ENCODE results near the gene RPH3AL.

Gene RPH3AL

GRCh38 chr17:349666-350065 lies 2.9 kb downstream of the RPH3AL start:
- no peak overlapping the region for H3K27ac ChIP-seq
- TF ChIP-seq, protein P1, sequence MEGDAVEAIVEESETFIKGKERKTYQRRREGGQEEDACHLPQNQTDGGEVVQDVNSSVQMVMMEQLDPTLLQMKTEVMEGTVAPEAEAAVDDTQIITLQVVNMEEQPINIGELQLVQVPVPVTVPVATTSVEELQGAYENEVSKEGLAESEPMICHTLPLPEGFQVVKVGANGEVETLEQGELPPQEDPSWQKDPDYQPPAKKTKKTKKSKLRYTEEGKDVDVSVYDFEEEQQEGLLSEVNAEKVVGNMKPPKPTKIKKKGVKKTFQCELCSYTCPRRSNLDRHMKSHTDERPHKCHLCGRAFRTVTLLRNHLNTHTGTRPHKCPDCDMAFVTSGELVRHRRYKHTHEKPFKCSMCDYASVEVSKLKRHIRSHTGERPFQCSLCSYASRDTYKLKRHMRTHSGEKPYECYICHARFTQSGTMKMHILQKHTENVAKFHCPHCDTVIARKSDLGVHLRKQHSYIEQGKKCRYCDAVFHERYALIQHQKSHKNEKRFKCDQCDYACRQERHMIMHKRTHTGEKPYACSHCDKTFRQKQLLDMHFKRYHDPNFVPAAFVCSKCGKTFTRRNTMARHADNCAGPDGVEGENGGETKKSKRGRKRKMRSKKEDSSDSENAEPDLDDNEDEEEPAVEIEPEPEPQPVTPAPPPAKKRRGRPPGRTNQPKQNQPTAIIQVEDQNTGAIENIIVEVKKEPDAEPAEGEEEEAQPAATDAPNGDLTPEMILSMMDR (IDR thresholded peaks at IDR 0.05) = no peak
- TF ChIP-seq ZFX (IDR thresholded peaks at IDR 0.05; ENCODE audit: borderline replicate concordance) = no peak

DNA sequence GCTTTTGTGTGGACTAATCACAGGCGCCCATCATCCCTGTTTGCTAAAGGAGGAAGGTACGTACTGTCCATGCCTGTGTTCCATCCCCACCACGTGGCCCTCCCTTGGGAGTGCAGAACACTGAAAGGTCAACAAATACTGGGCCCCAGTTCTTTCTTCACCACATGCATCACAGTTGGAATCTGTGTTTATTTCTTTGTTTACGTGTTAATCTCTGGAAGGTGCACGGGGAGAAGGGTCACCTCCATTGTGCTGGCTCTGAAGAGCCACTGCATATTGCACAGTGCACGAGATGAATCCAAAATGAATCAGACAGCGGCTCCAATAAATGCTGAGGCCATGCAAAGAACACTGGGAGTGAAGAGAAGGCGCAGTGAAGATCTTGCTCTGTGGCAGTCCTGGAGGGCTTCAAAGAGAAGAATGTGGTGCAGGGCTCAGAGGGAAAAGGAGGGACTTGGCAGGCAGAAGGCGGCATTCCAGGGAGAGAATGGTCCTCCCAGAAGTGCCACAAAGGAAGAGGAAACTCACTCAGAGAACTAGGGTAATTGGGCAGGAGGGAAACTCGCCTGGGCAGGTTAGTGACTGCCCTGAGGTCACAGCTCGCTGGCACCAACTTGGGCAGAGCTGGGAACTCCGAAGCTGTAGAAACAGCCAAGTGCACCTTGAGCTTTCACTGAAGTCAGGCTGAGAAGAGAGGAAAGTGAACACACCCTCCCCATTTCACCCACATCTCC lies 3.7 kb downstream of the RPH3AL start:
- TF ChIP-seq, protein P1 (IDR thresholded peaks at IDR 0.05) = no peak
- no peak for TF ChIP-seq ZFX (IDR thresholded peaks at IDR 0.05; ENCODE audit: borderline replicate concordance)
- H3K27ac ChIP-seq = no peak overlapping the region

DNA sequence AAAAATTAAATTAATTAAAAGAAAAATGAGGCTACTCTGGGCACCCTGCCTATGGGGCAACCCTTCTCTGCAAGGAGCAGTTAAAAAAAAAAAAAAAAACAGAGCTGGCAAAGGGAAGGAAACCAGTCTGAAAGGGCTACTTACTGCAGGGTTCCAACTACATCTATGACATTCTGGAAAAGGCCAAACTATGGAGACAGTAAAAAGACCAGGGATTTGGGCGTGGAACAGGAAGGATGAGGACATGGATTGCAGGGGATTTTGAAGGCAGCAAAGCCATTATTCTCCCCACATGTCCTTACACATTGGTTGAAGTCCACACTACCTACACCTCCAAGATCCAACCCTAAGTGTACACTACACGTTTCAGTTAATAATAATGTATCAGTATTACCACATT lies 4.6 kb downstream of the RPH3AL start:
- H3K27ac ChIP-seq = no peak overlapping the region
- TF ChIP-seq ZFX (IDR thresholded peaks at IDR 0.05; ENCODE audit: borderline replicate concordance) = no peak
- TF ChIP-seq, protein P1 (IDR thresholded peaks at IDR 0.05) = no peak

- TF ChIP-seq, protein P1 (IDR thresholded peaks at IDR 0.05) = no peak
- TF ChIP-seq ZFX (IDR thresholded peaks at IDR 0.05; ENCODE audit: borderline replicate concordance) = no peak
- no peak overlapping the region for H3K27ac ChIP-seq
Measured at GRCh38 chr17:347309-347899, 5.2 kb downstream of the RPH3AL start.

GRCh38 chr17:345992-346785 lies 6.4 kb downstream of the RPH3AL start:
- TF ChIP-seq, protein P1 (IDR thresholded peaks at IDR 0.05) = no peak
- no peak for TF ChIP-seq ZFX (IDR thresholded peaks at IDR 0.05; ENCODE audit: borderline replicate concordance)
- H3K27ac ChIP-seq = no peak overlapping the region

DNA sequence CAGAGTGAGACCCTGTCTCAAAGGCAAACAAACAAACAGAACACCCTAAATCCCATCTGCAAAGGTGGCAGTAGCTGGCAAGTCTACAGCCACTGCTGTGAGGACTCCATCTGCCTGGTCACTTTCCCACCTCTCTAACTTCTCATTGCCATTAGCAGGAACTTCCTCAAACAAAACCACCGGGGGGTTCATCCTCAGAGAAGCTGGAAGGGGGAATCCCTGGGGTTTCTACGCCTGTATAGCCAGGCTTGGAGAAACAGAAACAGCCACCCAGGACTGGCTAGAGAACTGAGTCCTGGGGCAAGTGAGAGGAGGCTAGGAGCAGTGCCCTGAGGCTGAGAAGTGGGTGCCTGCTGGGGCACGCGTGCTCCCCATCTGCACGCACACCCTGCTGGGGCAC lies 7.3 kb downstream of the RPH3AL start:
- TF ChIP-seq ZFX (IDR thresholded peaks at IDR 0.05; ENCODE audit: borderline replicate concordance) = no peak
- TF ChIP-seq, protein P1 (IDR thresholded peaks at IDR 0.05) = no peak
- no peak overlapping the region for H3K27ac ChIP-seq

All from 22Rv1 (cell line).